Skeletal muscle tissue (tissue), 4 donors: ENCODE measurements around the gene TEC. TPM values are rescaled to one million over a fixed set of nuclear protein-coding genes. Genes with fewer than 3 reads are reported as not detected.

Experiments used
- H3K27ac ChIP-seq: one replicate; pipeline ENCODE4 v1.7.0; 2013; ENCODE audit warnings: mild to moderate bottlenecking, low read depth, low read length, inconsistent platforms
- H3K27me3 ChIP-seq, 3 donors: one replicate each; pipeline ENCODE4 v1.7.0; 2013; ENCODE audit warnings: low read length in 3 of 3; ENCODE audit not compliant: control insufficient read depth in 3 of 3, insufficient read depth in 3 of 3
- H3K36me3 ChIP-seq, 3 donors: one replicate each; pipeline ENCODE4 v1.7.0; 2013; ENCODE audit warnings: low read length in 3 of 3; ENCODE audit not compliant: control insufficient read depth in 3 of 3, insufficient read depth in 3 of 3
- H3K4me1 ChIP-seq, 3 donors: one replicate each; pipeline ENCODE4 v1.7.0; 2013; ENCODE audit warnings: low read length in 3 of 3, mild to moderate bottlenecking in 3 of 3; ENCODE audit not compliant: control insufficient read depth in 3 of 3, insufficient read depth in 3 of 3
- H3K4me3 ChIP-seq, 3 donors: one replicate each; pipeline ENCODE4 v1.7.0; 2013; ENCODE audit warnings: low read length in 3 of 3
- H3K9ac ChIP-seq, 3 donors: one replicate each; pipeline ENCODE4 v1.7.0; 2013; ENCODE audit warnings: low read length in 3 of 3, mild to moderate bottlenecking in 3 of 3, moderate library complexity in 2 of 3, low read depth in 1 of 3
- H3K9me3 ChIP-seq, 3 donors: one replicate each; pipeline ENCODE4 v1.7.0; 2013; ENCODE audit warnings: low read length in 3 of 3; ENCODE audit not compliant: control insufficient read depth in 3 of 3
- total RNA-seq: library from RNA; depleted of rRNA; stranded (reverse); fragments of >200 nt; gene quantifications from one replicate; pipeline ENCODE4 v1.2.3, GENCODE V29; 2014
- donor health status: Osteomylitis.

The TEC gene
- total RNA-seq, 1 donor from 2014 or later: 0.52 TPM

DNA sequence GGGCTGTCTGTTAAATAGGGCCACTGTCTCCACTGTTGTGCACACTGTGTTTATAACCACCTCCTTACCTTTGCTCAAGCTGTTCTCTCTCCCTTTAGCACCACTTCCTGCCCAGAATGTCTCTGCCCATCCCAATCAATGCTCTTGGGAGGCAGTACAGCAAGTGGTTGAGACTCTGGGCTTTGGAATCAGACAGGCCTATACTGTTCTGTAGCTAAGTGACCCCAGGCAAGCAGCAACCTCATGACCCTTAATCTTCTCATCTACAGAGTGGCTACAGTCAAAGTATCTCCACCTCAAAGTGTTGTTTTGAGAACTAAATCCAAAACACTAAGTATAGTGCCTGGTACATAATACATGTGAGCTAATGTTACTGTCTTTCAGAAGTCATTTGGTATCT is 131.8 kb downstream of the TEC start:
- H3K36me3 ChIP-seq: peaks cover 0 to 14% (median 8%) of the 10 kb centered on the region in 3 donors
- no peak overlapping the region for H3K9ac ChIP-seq
- H3K4me1 ChIP-seq: no peaks in the 10 kb centered on the region
- no peak overlapping the region for H3K27ac ChIP-seq
- H3K4me3 ChIP-seq: no peak overlapping the region
- H3K9me3 ChIP-seq: no peaks in the 10 kb centered on the region
- H3K27me3 ChIP-seq: no peaks in the 10 kb centered on the region

DNA sequence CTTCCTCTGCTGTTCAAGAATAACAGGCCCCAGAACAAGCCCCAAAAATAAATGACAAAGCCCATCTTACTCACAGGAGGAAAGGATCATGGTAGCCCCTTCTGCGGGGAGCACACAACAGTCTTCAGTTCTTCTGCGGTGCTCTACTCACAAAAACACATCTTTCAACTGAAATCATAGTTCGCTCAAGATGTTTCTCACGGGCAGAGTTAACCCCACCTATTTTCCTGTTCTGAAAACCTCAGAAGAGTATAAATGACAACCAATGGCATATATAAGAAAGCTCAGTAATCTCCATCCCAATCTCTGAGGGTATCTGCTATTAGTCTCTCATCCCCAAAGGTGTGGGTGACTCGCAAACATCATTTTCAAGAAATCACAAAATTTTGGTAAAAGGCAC is 135.6 kb downstream of the TEC start, which contains the start of gene TXK:
Gene TXK (minus strand): TSS at position 170 of the 400 bp plus-strand sequence. CDS start 80 bp downstream, at position 90.
- Histone ChIP-seq H3K9ac (no peak within 1 kb of the TSS), H3K27ac (no peak within 1 kb of the TSS), H3K36me3 (peaks cover 0 to 14% (median 8%) of the 10 kb centered on the region in 3 donors), H3K9me3 (no peaks in the 10 kb centered on the region), H3K4me3 (no peak within 1 kb of the TSS), H3K27me3 (no peaks in the 10 kb centered on the region), H3K4me1 (no peaks in the 10 kb centered on the region)

DNA sequence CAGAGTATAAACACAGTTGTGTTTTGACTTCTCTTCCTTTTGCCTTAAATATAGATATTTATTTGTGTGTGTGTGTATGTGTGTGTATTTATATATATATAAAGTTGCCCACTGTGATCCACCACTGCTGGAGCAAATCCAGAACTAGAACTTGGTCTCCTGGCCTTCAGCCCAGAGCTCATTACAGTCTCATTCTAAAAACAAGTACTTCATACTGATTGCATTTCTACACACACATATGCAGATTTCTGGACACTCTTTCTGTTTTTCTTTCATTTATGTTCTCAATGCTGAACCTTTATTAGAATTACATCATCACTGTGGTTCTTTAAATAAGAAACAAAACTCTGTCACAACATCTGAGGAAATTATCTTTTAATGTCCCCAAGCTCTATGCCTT is 136.0 kb downstream of the TEC start:
- H3K27me3 ChIP-seq: no peaks in the 10 kb centered on the region
- H3K4me1 ChIP-seq: no peaks in the 10 kb centered on the region
- H3K9ac ChIP-seq: no peak overlapping the region
- H3K4me3 ChIP-seq: no peak overlapping the region
- no peak overlapping the region for H3K27ac ChIP-seq
- H3K9me3 ChIP-seq: no peaks in the 10 kb centered on the region
- peaks cover 0 to 14% (median 8%) of the 10 kb centered on the region in 3 donors for H3K36me3 ChIP-seq

DNA sequence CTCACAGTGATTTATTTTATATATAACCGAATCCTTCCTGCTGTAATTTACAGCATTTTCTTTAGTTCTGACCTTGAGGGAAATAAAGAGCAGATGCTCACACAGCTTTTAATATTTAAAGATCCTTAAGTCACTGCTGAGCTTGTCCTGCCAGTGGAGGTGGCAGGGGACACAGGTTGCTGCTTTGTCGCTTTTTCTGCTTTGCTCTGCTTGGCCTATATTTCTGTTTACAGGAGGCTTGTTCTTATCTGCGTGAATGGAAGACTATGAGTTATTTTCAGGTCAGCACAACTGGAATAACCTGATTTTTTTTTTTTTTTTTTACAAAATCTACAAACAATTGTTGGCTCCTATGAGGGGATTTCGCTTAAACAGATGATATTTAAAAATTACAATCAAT is 137.9 kb downstream of the TEC start:
- Histone ChIP-seq H3K9ac (no peak overlapping the region), H3K4me3 (no peak overlapping the region), H3K4me1 (peaks cover 4 to 8% (median 6%) of the 10 kb centered on the region in 3 donors), H3K36me3 (peaks cover 0 to 10% (median 8%) of the 10 kb centered on the region in 3 donors), H3K27me3 (no peaks in the 10 kb centered on the region), H3K9me3 (no peaks in the 10 kb centered on the region), H3K27ac (no peak overlapping the region)

DNA sequence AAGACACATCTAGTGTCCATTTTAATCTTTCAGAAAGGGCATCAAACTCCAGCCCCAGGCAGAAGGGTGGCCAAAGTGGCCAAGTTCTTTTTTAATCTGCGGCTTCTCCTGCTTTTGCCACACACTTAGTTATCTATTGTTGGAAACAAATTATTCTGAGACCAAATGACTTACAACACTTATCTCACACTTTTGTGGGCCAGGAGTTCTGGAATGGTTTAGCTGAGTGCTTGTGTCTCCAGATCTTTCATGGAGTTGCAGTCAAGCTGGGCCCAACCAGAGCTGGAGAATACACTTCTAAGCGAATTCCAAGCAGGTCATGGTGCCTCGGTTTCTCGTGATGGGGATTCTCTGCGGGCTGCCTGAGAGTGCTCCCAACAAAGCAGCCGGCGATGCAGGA is 139.5 kb downstream of the TEC start:
- Histone ChIP-seq H3K4me1 (peaks cover 4 to 8% (median 6%) of the 10 kb centered on the region in 3 donors), H3K36me3 (no peaks in the 10 kb centered on the region), H3K4me3 (no peak overlapping the region), H3K9ac (no peak overlapping the region), H3K27ac (no peak overlapping the region), H3K9me3 (no peaks in the 10 kb centered on the region), H3K27me3 (peaks cover 0 to 2% (median 0%) of the 10 kb centered on the region in 3 donors)

DNA sequence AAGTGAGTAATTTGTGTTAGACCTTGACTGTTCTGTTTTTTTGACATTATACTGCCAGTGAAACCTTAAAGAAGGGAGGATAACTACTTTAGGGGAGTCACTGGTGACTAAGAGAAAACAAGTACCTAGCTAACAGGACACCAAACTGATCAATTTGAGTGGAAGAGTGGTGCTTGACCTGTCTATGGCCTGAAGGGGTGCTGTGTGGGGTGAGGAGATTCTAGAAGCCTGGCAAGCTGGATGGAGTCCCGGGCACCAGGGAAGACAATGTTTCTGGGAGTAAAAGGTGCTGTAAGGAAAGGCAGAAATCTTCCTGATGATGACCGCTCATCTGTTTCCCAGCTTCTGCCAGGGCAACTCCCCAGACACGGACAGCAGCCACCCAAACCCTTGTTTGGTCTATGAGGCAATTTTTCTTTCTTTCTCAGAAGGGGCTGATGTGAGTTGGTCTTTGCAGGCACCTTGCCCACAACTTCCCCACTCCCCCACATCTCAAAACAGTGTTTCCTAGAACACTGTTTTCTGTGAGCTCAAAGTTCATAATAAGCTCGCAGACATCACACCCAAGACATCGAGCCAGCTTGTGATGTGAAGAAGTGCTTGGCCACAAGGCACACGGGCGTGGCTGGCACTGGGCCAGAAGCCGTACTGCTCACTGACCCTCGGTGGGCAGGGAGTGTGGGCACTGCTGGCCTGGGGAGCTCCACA is 140.2 kb downstream of the TEC start:
- no peak overlapping the region for H3K4me3 ChIP-seq
- H3K27me3 ChIP-seq: peaks cover 0 to 2% (median 0%) of the 10 kb centered on the region in 3 donors
- H3K36me3 ChIP-seq: no peaks in the 10 kb centered on the region
- H3K9me3 ChIP-seq: no peaks in the 10 kb centered on the region
- H3K9ac ChIP-seq: no peak overlapping the region
- H3K27ac ChIP-seq: no peak overlapping the region
- peaks cover 4 to 8% (median 6%) of the 10 kb centered on the region in 3 donors for H3K4me1 ChIP-seq

DNA sequence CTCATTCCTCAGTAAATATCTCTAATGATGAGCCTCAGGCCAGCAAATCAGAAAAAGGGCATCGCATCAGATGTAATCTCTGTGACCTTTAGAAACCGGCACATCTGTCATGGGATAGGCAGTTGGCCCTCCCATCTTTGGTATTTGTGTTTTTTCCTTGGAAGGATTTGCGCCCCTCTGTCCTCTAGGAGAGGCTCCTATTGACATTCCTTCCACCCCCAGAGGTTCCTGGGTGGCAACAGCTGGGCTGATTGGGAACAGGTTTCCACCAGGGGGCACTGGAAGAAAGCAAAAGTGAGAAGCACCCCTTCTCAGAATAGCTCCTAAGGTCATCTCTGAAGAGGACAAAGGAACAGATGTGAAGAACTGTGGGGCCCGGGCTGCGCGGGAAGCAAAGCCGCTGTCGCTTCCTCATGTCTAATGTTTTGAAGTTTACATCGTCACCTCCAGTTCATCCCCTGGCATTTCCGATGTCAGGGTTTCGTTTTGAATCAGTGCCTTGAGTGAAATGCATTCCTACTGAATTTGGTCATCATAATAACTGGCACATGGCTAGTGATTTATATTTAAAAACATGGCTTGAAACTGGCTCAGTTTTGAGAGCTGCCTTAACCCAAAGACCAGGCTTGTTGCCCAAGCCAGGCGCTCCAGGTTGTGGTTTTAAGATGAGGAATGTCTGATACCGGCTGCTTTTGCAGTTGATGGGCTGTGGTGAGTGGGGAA is 141.8 kb downstream of the TEC start:
- Histone ChIP-seq H3K27me3 (peaks cover 0 to 2% (median 0%) of the 10 kb centered on the region in 3 donors), H3K9ac (no peak overlapping the region), H3K36me3 (no peaks in the 10 kb centered on the region), H3K4me1 (peaks cover 4 to 8% (median 6%) of the 10 kb centered on the region in 3 donors), H3K9me3 (no peaks in the 10 kb centered on the region), H3K4me3 (peak overlapping the region in 2 of 3 donors; percentile 36 to 45), H3K27ac (no peak overlapping the region)

DNA sequence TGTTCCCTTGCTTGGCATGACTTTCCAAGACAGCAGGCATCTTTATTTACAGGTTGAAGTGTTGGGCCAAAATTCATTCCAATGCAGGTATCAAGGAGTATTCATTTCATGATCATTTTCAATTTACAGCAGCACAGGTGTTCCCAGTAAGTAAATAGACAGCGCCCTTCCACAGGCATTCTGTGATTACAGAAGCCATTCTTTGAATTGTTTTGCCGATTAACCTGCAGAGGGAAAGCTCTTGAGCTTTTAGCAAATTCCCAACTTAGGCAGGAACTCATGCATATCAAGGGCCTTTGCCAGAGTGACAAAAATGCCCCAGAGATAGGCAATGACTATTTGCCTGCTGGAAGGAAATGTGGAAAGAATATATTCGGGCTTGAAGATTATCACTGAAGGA is 142.4 kb downstream of the TEC start:
- no peak overlapping the region for H3K9ac ChIP-seq
- no peaks in the 10 kb centered on the region for H3K9me3 ChIP-seq
- H3K4me1 ChIP-seq: peaks cover 4 to 8% (median 6%) of the 10 kb centered on the region in 3 donors
- no peak overlapping the region for H3K4me3 ChIP-seq
- peaks cover 0 to 2% (median 0%) of the 10 kb centered on the region in 3 donors for H3K27me3 ChIP-seq
- no peak overlapping the region for H3K27ac ChIP-seq
- H3K36me3 ChIP-seq: no peaks in the 10 kb centered on the region

DNA sequence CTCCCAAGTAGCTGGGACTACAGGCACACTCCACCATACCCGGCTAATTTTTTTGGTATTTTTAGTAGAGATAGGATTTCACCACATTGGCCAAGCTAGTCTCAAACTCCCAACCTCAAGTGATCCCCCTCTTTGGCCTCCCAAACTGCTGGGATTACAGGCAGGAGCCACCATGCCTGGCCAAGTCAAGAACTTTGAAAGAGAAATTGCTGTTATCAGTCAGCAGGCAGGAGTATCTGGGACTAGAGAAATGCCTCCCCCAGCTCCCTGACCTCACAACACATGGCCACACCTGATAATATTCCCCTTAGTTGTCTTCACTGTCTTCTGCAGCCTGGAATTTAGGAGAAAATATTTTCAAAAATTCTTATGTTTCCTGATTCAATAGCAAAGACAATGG is 143.0 kb downstream of the TEC start:
- Histone ChIP-seq H3K27me3 (peaks cover 0 to 2% (median 0%) of the 10 kb centered on the region in 3 donors), H3K9me3 (no peaks in the 10 kb centered on the region), H3K36me3 (no peaks in the 10 kb centered on the region), H3K9ac (no peak overlapping the region), H3K4me1 (peaks cover 4 to 8% (median 6%) of the 10 kb centered on the region in 3 donors), H3K27ac (no peak overlapping the region), H3K4me3 (no peak overlapping the region)

DNA sequence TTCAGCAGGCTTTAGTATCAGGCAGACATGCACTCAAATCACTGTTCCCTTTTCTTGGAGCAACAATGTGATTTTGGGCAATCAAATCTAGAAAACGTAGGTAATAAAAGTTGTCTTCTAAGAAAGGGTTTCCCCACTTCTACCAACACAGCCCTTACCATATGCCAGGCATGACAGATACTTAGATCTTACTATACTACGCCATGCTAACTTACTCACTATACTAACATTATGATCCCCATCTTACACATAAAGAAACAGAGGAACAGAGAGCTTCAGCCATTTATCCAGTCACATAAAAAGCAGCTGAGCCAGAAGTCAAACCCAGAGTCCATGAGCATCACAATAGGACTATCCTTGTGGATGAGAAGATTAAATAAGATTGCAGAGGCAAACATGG is 144.8 kb downstream of the TEC start:
- H3K4me1 ChIP-seq: peaks cover 4 to 8% (median 6%) of the 10 kb centered on the region in 3 donors
- H3K9me3 ChIP-seq: no peaks in the 10 kb centered on the region
- H3K27ac ChIP-seq: no peak overlapping the region
- peaks cover 0 to 2% (median 0%) of the 10 kb centered on the region in 3 donors for H3K27me3 ChIP-seq
- no peaks in the 10 kb centered on the region for H3K36me3 ChIP-seq
- no peak overlapping the region for H3K4me3 ChIP-seq
- no peak overlapping the region for H3K9ac ChIP-seq
